ENCODE data around the gene RNPS1. TPM values are rescaled to one million over a fixed set of nuclear protein-coding genes. Genes with fewer than 3 reads are reported as not detected.

Gene RNPS1
- total and polyA plus RNA-seq, 2 of the 4 experiments (the other 2 are of a cell fraction) = 57.5 to 192 TPM

DNA sequence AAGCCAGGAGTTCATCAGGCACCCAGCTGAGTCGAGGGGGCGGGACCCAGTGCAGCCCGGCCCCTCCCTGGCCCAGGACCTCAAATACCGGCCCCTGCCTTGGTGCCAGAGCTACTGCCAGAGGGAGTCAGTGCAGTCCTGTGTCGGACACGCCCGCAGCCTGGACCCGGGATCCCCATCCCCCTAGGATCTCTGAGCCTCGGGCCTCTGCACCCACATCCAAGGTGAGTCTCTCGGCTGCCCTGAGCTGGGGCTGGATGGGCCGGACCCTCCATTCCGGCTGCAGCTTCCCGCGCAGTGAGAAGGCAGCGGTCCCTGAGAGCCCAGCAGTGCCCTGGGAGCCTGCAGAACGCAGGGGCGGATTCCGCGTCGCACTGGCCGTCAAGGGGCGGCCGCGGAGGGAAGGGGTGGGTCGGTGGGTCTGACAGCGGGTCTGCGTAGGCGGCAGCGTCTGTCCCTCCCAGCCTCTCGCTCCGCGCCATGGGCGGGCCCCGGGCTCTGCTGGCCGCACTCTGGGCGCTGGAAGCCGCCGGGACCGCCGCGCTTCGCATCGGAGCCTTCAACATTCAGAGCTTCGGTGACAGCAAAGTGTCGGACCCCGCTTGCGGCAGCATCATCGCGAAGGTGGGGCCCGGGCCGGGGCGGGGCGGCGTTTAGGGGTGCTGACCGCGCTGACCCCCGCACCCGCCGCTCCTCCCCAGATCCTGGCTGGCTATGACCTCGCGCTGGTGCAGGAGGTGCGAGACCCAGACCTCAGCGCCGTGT is 31.4 kb downstream of the RNPS1 start, which contains the start of gene DNASE1L2:
Gene DNASE1L2, plus strand, starts transcription at position 108 of the 765 bp plus-strand sequence. Its CDS starts 373 bp downstream, at position 481.
- H3K4ac ChIP-seq (ENCODE audit: low read depth, low read length) = no peak within 1 kb of the TSS
- H4K5ac ChIP-seq (ENCODE audit: low read depth, low read length) = no peak within 1 kb of the TSS
- no peak within 1 kb of the TSS for H3K23ac ChIP-seq (ENCODE audit: low read depth, low read length)
- H2BK5ac ChIP-seq (ENCODE audit: low read depth, low read length, poor library complexity, severe bottlenecking) = no peak within 1 kb of the TSS
- no peak within 1 kb of the TSS for H3K14ac ChIP-seq (replicated peaks; ENCODE audit: low read depth, low read length)
- peaks cover 5% of the 10 kb centered on the region; the same call in 1 of the 2 replicates for H3K4me1 ChIP-seq (ENCODE audit: control insufficient read depth, insufficient read depth, low read length)
- ChIA-PET CTCF (interaction anchor here (0.6 to 1.2 kb wide), 2 partner anchors 11 to 85 kb away, joined by 3 to 4 read pairs; no protein-coding TSS in a partner anchor), POLR2A (ENCODE audit: unreplicated experiment) (no interaction called here)
- H3K27me3 ChIP-seq (ENCODE audit: control insufficient read depth, insufficient read depth, low read length) = peaks cover 9% of the 10 kb centered on the region
- no peak within 1 kb of the TSS for H2BK15ac ChIP-seq (ENCODE audit: low read depth, low read length)
- no peak within 1 kb of the TSS for H3K18ac ChIP-seq (ENCODE audit: low read depth, low read length)
- peak within 1 kb of the TSS; percentile 6 for H3K4me3 ChIP-seq (ENCODE audit: insufficient read depth, low read depth, low read length)
- no peak within 1 kb of the TSS for H2BK20ac ChIP-seq (ENCODE audit: low read depth, low read length)
- peak within 1 kb of the TSS; percentile 65 for H2AK9ac ChIP-seq (replicated peaks; ENCODE audit: low read depth, low read length, poor library complexity)
- H3K79me1 ChIP-seq (ENCODE audit: low read depth in 1 of 2, low read length in 2 of 2) = no peaks in the 10 kb centered on the region
- intact Hi-C loops (cut with micrococcal nuclease) = no loop called here
- no peak within 1 kb of the TSS for H3K27ac ChIP-seq (ENCODE audit: insufficient read depth, low read length)
- BruUV-seq (replicated peaks) = no TSS peak
- H2AK5ac ChIP-seq (ENCODE audit: low read depth, low read length) = no peak within 1 kb of the TSS
- H4K91ac ChIP-seq (ENCODE audit: insufficient read depth, low read depth, low read length) = no peak within 1 kb of the TSS
- peaks cover 41% of the 10 kb centered on the region for H3K36me3 ChIP-seq (ENCODE audit: control insufficient read depth, insufficient read depth, low read length)
- WGBS, 2 experiments (ENCODE audit: extremely low coverage in 2 of 2, insufficient read length in 1 of 2) = 9% methylated on average over 48 of the region's 64 CpGs; no CpG with 5 or more reads in 1 of the 2 experiments
- H2AFZ ChIP-seq (replicated peaks; ENCODE audit: low read length, poor library complexity) = peak within 1 kb of the TSS; percentile 81
- no peak within 1 kb of the TSS for H3K9ac ChIP-seq (ENCODE audit: low read depth, low read length)
- H2BK120ac ChIP-seq (ENCODE audit: low read depth, low read length) = no peak within 1 kb of the TSS
- dilution Hi-C loops (cut with HindIII; ENCODE audit: low sequenced_read_pairs, unreplicated experiment) = no loop called here
- DNase-seq = no peak
- H3K4me2 ChIP-seq (ENCODE audit: low read depth, low read length) = peak within 1 kb of the TSS; percentile 68
- no peak within 1 kb of the TSS for H4K8ac ChIP-seq (ENCODE audit: low read depth in 2 of 2, low read length in 2 of 2)
- peaks cover 14% of the 10 kb centered on the region for H4K20me1 ChIP-seq (ENCODE audit: insufficient read depth, low read length)
- H3K9me1 ChIP-seq (ENCODE audit: insufficient read depth, low read length) = no peaks in the 10 kb centered on the region
- no peaks in the 10 kb centered on the region for H3K9me3 ChIP-seq (ENCODE audit: control insufficient read depth, insufficient read depth, low read length)
- in situ Hi-C loops (cut with MboI; ENCODE audit: low sequenced_read_pairs) = no loop called here
- no peak within 1 kb of the TSS for H3K56ac ChIP-seq (ENCODE audit: extremely low read depth, insufficient read depth, low read length)
- peak; percentile 66 for ATAC-seq (ENCODE audit: low read depth)
- TF ChIP-seq CEBPB (IDR thresholded peaks at IDR 0.05; ENCODE audit: low read depth, low read length) (no peak), RAD21 (IDR thresholded peaks at IDR 0.05; ENCODE audit: low read length) (no peak), SMC3 (IDR thresholded peaks at IDR 0.05; ENCODE audit: low read depth, low read length) (no peak), MAFK (IDR thresholded peaks at IDR 0.05; ENCODE audit: low read depth, low read length) (no peak), ELK1 (IDR thresholded peaks at IDR 0.05; ENCODE audit: borderline replicate concordance, low read depth, low read length) (no peak), MAZ (IDR thresholded peaks at IDR 0.05; ENCODE audit: borderline replicate concordance, low read depth, low read length) (no peak), CHD1 (IDR thresholded peaks at IDR 0.05; ENCODE audit: low read depth, low read length) (no peak), RFX5 (IDR thresholded peaks at IDR 0.05; ENCODE audit: low read depth, low read length) (no peak), RCOR1 (IDR thresholded peaks at IDR 0.05; ENCODE audit: insufficient replicate concordance, low read length) (no peak), BHLHE40 (IDR thresholded peaks at IDR 0.05; ENCODE audit: low read depth, low read length) (no peak), POLR2A (IDR thresholded peaks at IDR 0.05; ENCODE audit: low read depth, low read length) (no peak), NFE2L2 (IDR thresholded peaks at IDR 0.05; ENCODE audit: low read depth, low read length) (no peak), MXI1 (IDR thresholded peaks at IDR 0.05; ENCODE audit: borderline replicate concordance, low read depth, low read length) (no peak), FOS (IDR thresholded peaks at IDR 0.05; ENCODE audit: low read depth, low read length) (no peak)
- TF ChIP-seq, protein P1, sequence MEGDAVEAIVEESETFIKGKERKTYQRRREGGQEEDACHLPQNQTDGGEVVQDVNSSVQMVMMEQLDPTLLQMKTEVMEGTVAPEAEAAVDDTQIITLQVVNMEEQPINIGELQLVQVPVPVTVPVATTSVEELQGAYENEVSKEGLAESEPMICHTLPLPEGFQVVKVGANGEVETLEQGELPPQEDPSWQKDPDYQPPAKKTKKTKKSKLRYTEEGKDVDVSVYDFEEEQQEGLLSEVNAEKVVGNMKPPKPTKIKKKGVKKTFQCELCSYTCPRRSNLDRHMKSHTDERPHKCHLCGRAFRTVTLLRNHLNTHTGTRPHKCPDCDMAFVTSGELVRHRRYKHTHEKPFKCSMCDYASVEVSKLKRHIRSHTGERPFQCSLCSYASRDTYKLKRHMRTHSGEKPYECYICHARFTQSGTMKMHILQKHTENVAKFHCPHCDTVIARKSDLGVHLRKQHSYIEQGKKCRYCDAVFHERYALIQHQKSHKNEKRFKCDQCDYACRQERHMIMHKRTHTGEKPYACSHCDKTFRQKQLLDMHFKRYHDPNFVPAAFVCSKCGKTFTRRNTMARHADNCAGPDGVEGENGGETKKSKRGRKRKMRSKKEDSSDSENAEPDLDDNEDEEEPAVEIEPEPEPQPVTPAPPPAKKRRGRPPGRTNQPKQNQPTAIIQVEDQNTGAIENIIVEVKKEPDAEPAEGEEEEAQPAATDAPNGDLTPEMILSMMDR (conservative IDR thresholded peaks at IDR 0.05; ENCODE audit: low read depth, low read length) = no peak

All from IMR-90 (cell line).